Measurements from ENCODE around the gene EFHC2.

EFHC2 gene

DNA sequence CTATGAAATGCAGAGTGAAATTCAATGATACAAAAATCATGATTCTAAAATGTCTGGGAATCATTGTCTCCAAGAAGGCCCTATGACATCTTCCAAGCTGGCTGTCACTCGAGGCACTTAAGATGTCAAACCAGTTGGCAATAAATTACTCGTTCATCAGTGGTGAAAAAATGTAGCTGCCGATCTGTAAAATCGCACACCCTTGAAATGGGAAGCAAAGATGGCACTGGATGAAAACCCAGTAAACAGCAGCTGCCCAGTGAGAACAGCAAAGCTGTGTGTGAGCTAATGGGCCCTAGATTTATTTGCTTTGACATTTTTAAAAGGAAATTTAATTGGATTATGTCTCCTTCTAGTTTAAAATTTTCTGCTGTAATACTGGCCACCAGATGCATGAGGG, 188.3 kb downstream of the EFHC2 start:
- Histone ChIP-seq H3K4me1 (ENCODE audit: low read length) (no peaks in the 10 kb centered on the region), H3K79me2 (ENCODE audit: low read length) (no peaks in the 10 kb centered on the region), H3K9ac (ENCODE audit: low read length) (no peak overlapping the region), H3K4me2 (ENCODE audit: low read length) (no peak overlapping the region), H3K27me3 (ENCODE audit: low read depth, low read length) (no peaks in the 10 kb centered on the region), H2AFZ (ENCODE audit: low read depth, low read length) (no peak overlapping the region), H3K36me3 (replicated peaks; ENCODE audit: low read depth, low read length) (no peaks in the 10 kb centered on the region), H4K20me1 (ENCODE audit: insufficient read depth, low read length) (no peaks in the 10 kb centered on the region), H3K27ac (ENCODE audit: low read length) (no peak overlapping the region), H3K9me3 (ENCODE audit: insufficient read depth, low read length) (no peaks in the 10 kb centered on the region), H3K4me3 (ENCODE audit: low read length) (no peak overlapping the region)
- no peak for TF ChIP-seq EZH2phosphoT487 (IDR thresholded peaks at IDR 0.05; ENCODE audit: low read depth)
- TF ChIP-seq, protein P1, sequence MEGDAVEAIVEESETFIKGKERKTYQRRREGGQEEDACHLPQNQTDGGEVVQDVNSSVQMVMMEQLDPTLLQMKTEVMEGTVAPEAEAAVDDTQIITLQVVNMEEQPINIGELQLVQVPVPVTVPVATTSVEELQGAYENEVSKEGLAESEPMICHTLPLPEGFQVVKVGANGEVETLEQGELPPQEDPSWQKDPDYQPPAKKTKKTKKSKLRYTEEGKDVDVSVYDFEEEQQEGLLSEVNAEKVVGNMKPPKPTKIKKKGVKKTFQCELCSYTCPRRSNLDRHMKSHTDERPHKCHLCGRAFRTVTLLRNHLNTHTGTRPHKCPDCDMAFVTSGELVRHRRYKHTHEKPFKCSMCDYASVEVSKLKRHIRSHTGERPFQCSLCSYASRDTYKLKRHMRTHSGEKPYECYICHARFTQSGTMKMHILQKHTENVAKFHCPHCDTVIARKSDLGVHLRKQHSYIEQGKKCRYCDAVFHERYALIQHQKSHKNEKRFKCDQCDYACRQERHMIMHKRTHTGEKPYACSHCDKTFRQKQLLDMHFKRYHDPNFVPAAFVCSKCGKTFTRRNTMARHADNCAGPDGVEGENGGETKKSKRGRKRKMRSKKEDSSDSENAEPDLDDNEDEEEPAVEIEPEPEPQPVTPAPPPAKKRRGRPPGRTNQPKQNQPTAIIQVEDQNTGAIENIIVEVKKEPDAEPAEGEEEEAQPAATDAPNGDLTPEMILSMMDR (IDR thresholded peaks at IDR 0.05; ENCODE audit: low read depth, low read length), result no peak

DNA sequence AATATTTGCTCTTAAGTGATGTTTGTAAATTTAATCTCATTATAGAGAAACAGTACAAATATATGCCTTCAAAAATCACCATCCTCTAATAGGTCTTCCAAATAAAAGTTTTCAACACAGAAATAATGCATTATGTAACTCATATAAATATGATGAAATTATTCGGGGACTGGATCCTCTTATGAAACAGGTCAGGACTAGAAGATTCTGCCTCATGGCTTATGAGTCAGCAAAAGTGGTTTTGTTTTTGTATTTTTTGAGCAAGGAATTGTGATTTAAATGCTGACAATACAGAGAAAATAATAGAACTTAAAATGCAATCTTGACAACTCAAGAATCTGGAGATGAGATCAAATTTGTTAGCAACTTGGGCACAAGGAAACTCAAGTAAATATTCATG, 190.6 kb downstream of the EFHC2 start:
- no peak overlapping the region for H3K4me3 ChIP-seq (ENCODE audit: low read length)
- no peak overlapping the region for H3K27ac ChIP-seq (ENCODE audit: low read length)

DNA sequence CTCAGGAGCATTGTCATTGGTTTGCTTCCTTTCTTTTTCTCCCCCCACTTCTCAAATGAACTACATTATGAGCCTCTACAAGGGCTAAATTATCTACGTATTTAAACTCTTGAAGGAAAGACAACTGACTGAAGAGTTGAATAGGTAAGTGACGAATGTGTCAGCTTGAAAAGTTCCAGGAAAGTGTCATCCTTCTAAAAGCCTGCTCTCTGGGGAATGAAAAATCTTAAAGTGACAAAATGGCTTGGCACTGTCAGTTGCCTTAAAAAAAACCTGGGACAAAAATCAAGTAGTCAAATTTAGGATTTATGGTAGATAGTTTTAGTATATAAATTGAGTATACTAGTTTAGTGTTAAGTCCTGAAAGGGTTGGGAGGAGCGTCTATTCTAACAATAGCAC, 196.3 kb downstream of the EFHC2 start:
- H3K9me3 ChIP-seq (ENCODE audit: insufficient read depth, low read length), result no peaks in the 10 kb centered on the region
- TF ChIP-seq EZH2phosphoT487 (IDR thresholded peaks at IDR 0.05; ENCODE audit: low read depth), result no peak
- TF ChIP-seq, protein P1 (IDR thresholded peaks at IDR 0.05; ENCODE audit: low read depth, low read length), result no peak
- no peaks in the 10 kb centered on the region for H3K36me3 ChIP-seq (replicated peaks; ENCODE audit: low read depth, low read length)
- H4K20me1 ChIP-seq (ENCODE audit: insufficient read depth, low read length), result no peaks in the 10 kb centered on the region
- no peak overlapping the region for H3K27ac ChIP-seq (ENCODE audit: low read length)
- no peaks in the 10 kb centered on the region for H3K4me1 ChIP-seq (ENCODE audit: low read length)
- H3K4me2 ChIP-seq (ENCODE audit: low read length), result no peak overlapping the region
- no peak overlapping the region for H2AFZ ChIP-seq (ENCODE audit: low read depth, low read length)
- H3K4me3 ChIP-seq (ENCODE audit: low read length), result no peak overlapping the region
- H3K27me3 ChIP-seq (ENCODE audit: low read depth, low read length), result no peaks in the 10 kb centered on the region
- H3K9ac ChIP-seq (ENCODE audit: low read length), result no peak overlapping the region
- H3K79me2 ChIP-seq (ENCODE audit: low read length), result no peaks in the 10 kb centered on the region

More for the DNA sequence above, 190.6 kb downstream of the EFHC2 start:
- no peaks in the 10 kb centered on the region for H3K79me2 ChIP-seq (ENCODE audit: low read length)
- H3K27me3 ChIP-seq (ENCODE audit: low read depth, low read length), result no peaks in the 10 kb centered on the region
- no peak for TF ChIP-seq EZH2phosphoT487 (IDR thresholded peaks at IDR 0.05; ENCODE audit: low read depth)
- TF ChIP-seq, protein P1 (IDR thresholded peaks at IDR 0.05; ENCODE audit: low read depth, low read length), result no peak
- no peak overlapping the region for H3K4me2 ChIP-seq (ENCODE audit: low read length)
- no peak overlapping the region for H2AFZ ChIP-seq (ENCODE audit: low read depth, low read length)
- no peak overlapping the region for H3K9ac ChIP-seq (ENCODE audit: low read length)
- H3K4me1 ChIP-seq (ENCODE audit: low read length), result no peaks in the 10 kb centered on the region
- no peaks in the 10 kb centered on the region for H4K20me1 ChIP-seq (ENCODE audit: insufficient read depth, low read length)
- no peaks in the 10 kb centered on the region for H3K36me3 ChIP-seq (replicated peaks; ENCODE audit: low read depth, low read length)
- H3K9me3 ChIP-seq (ENCODE audit: insufficient read depth, low read length), result no peaks in the 10 kb centered on the region

DNA sequence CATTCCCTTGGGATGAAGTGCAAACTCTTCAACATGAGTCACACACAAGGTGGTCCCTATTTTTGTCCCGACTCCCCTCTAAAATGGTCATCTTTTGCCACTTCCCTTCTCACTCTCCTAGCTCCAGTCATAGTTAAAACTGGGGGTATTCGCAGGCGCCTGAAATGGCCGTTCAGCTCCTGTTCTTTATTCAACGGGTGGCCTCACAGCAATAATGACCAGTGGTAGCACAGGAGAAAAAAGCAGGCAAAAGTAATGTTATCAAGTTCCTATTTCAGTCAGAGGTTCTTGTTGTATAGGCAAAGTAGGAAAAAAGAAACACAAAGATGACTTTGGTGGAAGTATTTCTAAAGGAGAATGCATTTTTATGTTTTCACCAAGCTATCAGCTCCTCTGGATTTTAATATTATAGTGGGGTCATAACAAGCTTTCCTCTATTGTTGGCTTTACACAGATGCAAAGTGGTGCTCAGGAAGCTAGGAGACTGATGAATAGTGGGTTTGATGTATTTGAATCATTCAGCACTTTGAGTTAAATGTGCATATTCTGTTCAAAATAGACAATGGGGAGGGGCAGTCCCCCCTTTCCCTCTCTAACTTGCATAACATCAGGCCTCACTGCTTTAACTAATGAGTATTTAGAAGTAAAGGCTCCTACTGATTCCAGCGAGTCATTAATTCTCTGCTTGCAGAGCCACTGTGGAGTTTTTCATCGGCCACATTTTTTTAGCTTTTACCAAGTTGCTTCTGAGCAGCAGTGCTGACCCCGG, 199.1 kb downstream of the EFHC2 start:
- Histone ChIP-seq H3K27ac (ENCODE audit: low read length) (no peak overlapping the region), H4K20me1 (ENCODE audit: insufficient read depth, low read length) (no peaks in the 10 kb centered on the region), H3K36me3 (replicated peaks; ENCODE audit: low read depth, low read length) (no peaks in the 10 kb centered on the region), H3K4me2 (ENCODE audit: low read length) (no peak overlapping the region), H3K27me3 (ENCODE audit: low read depth, low read length) (no peaks in the 10 kb centered on the region), H3K9ac (ENCODE audit: low read length) (no peak overlapping the region), H2AFZ (ENCODE audit: low read depth, low read length) (no peak overlapping the region), H3K4me3 (ENCODE audit: low read length) (no peak overlapping the region), H3K79me2 (ENCODE audit: low read length) (no peaks in the 10 kb centered on the region), H3K4me1 (ENCODE audit: low read length) (no peaks in the 10 kb centered on the region), H3K9me3 (ENCODE audit: insufficient read depth, low read length) (no peaks in the 10 kb centered on the region)
- no peak for TF ChIP-seq EZH2phosphoT487 (IDR thresholded peaks at IDR 0.05; ENCODE audit: low read depth)
- TF ChIP-seq, protein P1 (IDR thresholded peaks at IDR 0.05; ENCODE audit: low read depth, low read length), result no peak
